ENCODE data around the gene RBM26. TPM values are rescaled to one million over a fixed set of nuclear protein-coding genes. Genes with fewer than 3 reads are reported as not detected.
A peak's percentile ranks its signal among the peaks of the same experiment; 100 is the strongest.

RBM26 gene
- total RNA-seq, 2 experiments from 2014 or later = 50.6 to 52.0 TPM

GRCh38 chr13:79384022-79384610 lies 21.9 kb downstream of the RBM26 start:
- DNase-seq (no peak), ATAC-seq (no peak)
- Mint-ChIP-seq H3K4me3 (no peak overlapping the region), H3K9me3 (ENCODE audit: insufficient read depth) (no peaks in the 10 kb centered on the region), H3K27ac (no peak overlapping the region), H3K27me3 (ENCODE audit: low read depth) (no peaks in the 10 kb centered on the region), H3K4me1 (ENCODE audit: low read depth) (peaks cover 62% of the 10 kb centered on the region), H3K36me3 (ENCODE audit: low read depth) (peaks cover 24% of the 10 kb centered on the region)
- POLR2A ChIA-PET = no interaction called here
- CTCF ChIA-PET = interaction anchor here (4.2 kb wide), 1 partner anchor 8 kb away, joined by 33 read pairs; no protein-coding TSS in a partner anchor

DNA sequence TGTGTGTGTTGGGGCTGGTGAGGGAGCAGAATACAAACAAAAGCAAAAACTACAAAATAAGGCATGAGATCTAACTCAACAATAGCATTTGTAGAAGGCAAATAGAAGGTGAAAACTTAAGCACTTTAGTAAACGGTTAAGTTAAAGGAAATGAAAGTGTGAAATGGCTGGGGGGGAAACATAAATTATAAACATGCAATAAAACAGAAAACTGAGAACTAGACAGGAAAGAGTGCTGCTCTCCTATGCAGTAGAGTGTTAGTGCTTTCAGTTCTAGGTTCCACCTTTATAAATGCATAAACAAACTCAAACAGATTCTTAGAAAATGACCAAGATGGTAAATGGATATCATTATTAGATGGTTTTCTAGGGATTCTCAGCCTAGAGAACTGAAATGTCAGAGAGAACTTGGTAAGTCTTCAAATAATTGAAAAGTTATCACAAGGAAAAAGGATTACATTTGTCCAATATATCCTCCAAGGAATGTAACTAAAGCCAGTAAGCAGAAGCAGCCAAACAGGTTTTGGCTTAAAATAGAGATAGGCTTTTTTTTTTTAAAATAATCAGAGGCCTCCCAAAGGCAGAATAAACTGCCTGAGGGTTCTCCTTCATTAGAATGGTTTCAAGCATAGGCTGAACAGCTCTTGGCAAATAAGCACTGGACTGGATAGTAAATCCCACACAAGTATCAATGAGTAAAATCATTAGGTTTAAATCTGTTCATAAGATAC lies 23.3 kb downstream of the RBM26 start:
- DNase-seq (no peak), ATAC-seq (peak; percentile 38)
- CTCF ChIA-PET = interaction anchor here (1.8 to 4.2 kb wide), 2 partner anchors 9 to 41 kb away, joined by 8 to 33 read pairs; no protein-coding TSS in a partner anchor
- peaks cover 26% of the 10 kb centered on the region for H3K36me3 Mint-ChIP-seq (ENCODE audit: low read depth)
- POLR2A ChIA-PET = no interaction called here
- H3K27ac Mint-ChIP-seq = peak overlapping the region; percentile 64
- peaks cover 53% of the 10 kb centered on the region for H3K4me1 Mint-ChIP-seq (ENCODE audit: low read depth)
- H3K27me3 Mint-ChIP-seq (ENCODE audit: low read depth) = no peaks in the 10 kb centered on the region
- peak overlapping the region; percentile 50 for H3K4me3 Mint-ChIP-seq
- H3K9me3 Mint-ChIP-seq (ENCODE audit: insufficient read depth) = no peaks in the 10 kb centered on the region

GRCh38 chr13:79380997-79381396 lies 25.1 kb downstream of the RBM26 start:
- H3K27ac Mint-ChIP-seq = no peak overlapping the region
- POLR2A ChIA-PET = no interaction called here
- no peak for ATAC-seq
- DNase-seq = no peak
- no peaks in the 10 kb centered on the region for H3K9me3 Mint-ChIP-seq (ENCODE audit: insufficient read depth)
- CTCF ChIA-PET = interaction anchor here (1.0 to 4.2 kb wide), 3 partner anchors 11 to 159 kb away, joined by 3 to 33 read pairs (median 8); no protein-coding TSS in a partner anchor
- peaks cover 40% of the 10 kb centered on the region for H3K4me1 Mint-ChIP-seq (ENCODE audit: low read depth)
- no peaks in the 10 kb centered on the region for H3K27me3 Mint-ChIP-seq (ENCODE audit: low read depth)
- H3K4me3 Mint-ChIP-seq = no peak overlapping the region
- H3K36me3 Mint-ChIP-seq (ENCODE audit: low read depth) = peaks cover 39% of the 10 kb centered on the region

DNA sequence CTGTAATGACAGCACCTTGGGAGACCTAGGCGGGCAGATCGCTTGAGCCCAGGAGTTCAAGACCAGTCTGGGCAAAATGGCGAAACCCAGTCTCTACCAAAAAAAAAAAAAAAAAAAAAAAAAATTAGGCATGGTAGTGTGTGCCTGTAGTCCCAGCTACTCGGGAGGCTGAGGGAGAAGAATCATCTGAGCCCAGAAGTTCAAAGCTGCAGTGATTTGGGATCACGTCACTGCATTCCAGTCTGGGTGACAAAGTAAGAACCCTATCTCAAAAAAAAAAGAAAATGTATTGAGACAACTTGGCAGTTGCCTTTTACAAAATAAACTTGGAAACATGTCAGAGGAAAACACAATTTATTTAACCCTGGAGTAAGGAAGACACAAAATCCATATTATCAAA lies 26.8 kb downstream of the RBM26 start:
- Mint-ChIP-seq H3K27ac (no peak overlapping the region), H3K4me1 (ENCODE audit: low read depth) (peaks cover 31% of the 10 kb centered on the region), H3K4me3 (no peak overlapping the region), H3K9me3 (ENCODE audit: insufficient read depth) (no peaks in the 10 kb centered on the region), H3K27me3 (ENCODE audit: low read depth) (no peaks in the 10 kb centered on the region), H3K36me3 (ENCODE audit: low read depth) (peaks cover 44% of the 10 kb centered on the region)
- no peak for ATAC-seq
- ChIA-PET POLR2A (no interaction called here), CTCF (interaction anchor here (0.7 to 1.8 kb wide), 4 partner anchors 12 to 888 kb away, joined by 3 to 7 read pairs (median 5); no protein-coding TSS in a partner anchor)
- no peak for DNase-seq

DNA sequence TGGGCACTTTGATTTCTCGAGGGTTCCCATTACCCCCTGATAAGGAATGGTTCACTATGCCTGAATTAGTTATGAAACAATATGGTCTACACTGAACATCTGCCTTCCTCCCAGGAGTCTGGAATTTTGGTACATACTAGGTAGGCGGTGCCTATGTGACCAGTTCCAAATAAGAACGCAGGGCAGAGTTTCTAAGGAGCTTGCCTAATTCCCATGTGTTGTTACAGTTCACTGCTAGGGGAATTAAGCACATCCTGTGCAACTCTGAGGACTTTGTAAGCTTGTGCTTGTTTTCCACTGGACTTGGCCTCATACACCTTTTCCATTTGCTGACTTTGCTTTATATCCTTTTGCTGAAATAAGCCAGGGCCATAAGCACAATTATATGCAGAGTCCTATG lies 29.2 kb downstream of the RBM26 start:
- Mint-ChIP-seq H3K4me1 (ENCODE audit: low read depth) (peaks cover 13% of the 10 kb centered on the region), H3K27me3 (ENCODE audit: low read depth) (no peaks in the 10 kb centered on the region), H3K4me3 (no peak overlapping the region), H3K27ac (no peak overlapping the region), H3K9me3 (ENCODE audit: insufficient read depth) (no peaks in the 10 kb centered on the region), H3K36me3 (ENCODE audit: low read depth) (peaks cover 41% of the 10 kb centered on the region)
- ChIA-PET POLR2A (no interaction called here), CTCF (no interaction called here)
- ATAC-seq (no peak), DNase-seq (no peak)

GRCh38 chr13:79374578-79374977 lies 31.5 kb downstream of the RBM26 start:
- Mint-ChIP-seq H3K36me3 (ENCODE audit: low read depth) (peaks cover 52% of the 10 kb centered on the region), H3K4me1 (ENCODE audit: low read depth) (no peaks in the 10 kb centered on the region), H3K9me3 (ENCODE audit: insufficient read depth) (no peaks in the 10 kb centered on the region), H3K27ac (no peak overlapping the region), H3K4me3 (no peak overlapping the region), H3K27me3 (ENCODE audit: low read depth) (no peaks in the 10 kb centered on the region)
- CTCF ChIA-PET = interaction anchor here (1.1 kb wide), 1 partner anchor 17 kb away, joined by 4 read pairs; no protein-coding TSS in a partner anchor
- DNase-seq (no peak), ATAC-seq (no peak)
- POLR2A ChIA-PET = no interaction called here

DNA sequence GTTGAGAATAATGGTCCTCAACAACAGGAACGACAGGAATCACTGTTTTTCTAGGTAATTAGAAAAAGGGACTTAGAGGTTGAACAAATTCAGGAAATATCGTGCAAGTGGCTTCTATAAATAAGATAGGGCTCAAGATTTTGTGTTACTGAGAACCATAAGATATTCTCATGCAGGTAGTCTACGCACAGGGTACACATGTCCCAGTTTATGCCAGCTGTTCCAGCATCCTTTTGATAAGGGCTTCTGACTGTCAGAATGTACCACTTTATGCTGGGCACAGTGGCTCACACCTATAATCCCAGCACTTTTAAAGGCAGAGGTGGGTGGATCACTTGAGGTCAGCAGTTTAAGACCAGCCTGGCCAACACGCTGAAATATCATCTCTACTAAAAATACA lies 32.1 kb downstream of the RBM26 start:
- H3K4me1 Mint-ChIP-seq (ENCODE audit: low read depth) = no peaks in the 10 kb centered on the region
- ChIA-PET POLR2A (no interaction called here), CTCF (interaction anchor here (0.6 to 1.1 kb wide), 2 partner anchors 18 to 1803 kb away, joined by 3 to 4 read pairs; no protein-coding TSS in a partner anchor)
- no peak overlapping the region for H3K4me3 Mint-ChIP-seq
- H3K27me3 Mint-ChIP-seq (ENCODE audit: low read depth) = no peaks in the 10 kb centered on the region
- DNase-seq (no peak), ATAC-seq (peak; percentile 44)
- no peak overlapping the region for H3K27ac Mint-ChIP-seq
- peaks cover 51% of the 10 kb centered on the region for H3K36me3 Mint-ChIP-seq (ENCODE audit: low read depth)
- no peaks in the 10 kb centered on the region for H3K9me3 Mint-ChIP-seq (ENCODE audit: insufficient read depth)

DNA sequence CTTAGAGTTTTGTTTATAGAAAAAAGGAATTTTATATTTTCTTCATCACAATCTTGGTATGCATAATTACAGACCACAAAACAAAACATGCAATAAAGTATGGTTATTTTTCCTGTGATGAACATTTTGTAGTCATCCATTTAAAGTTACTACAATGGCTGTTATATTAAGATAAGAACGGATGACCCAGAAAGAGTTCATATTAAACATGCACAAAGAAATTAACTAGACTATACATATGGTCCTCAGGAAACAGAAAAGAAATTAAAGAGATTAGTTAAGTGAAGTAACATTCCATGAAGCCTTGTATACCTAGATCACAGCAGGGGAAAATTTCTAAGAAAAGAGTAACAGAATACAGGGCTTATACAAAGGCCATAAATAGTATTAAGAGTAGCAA lies 36.8 kb downstream of the RBM26 start:
- Mint-ChIP-seq H3K4me3 (no peak overlapping the region), H3K27ac (no peak overlapping the region), H3K9me3 (ENCODE audit: insufficient read depth) (no peaks in the 10 kb centered on the region), H3K27me3 (ENCODE audit: low read depth) (no peaks in the 10 kb centered on the region), H3K4me1 (ENCODE audit: low read depth) (no peaks in the 10 kb centered on the region), H3K36me3 (ENCODE audit: low read depth) (peaks cover 60% of the 10 kb centered on the region)
- CTCF ChIA-PET = no interaction called here
- ATAC-seq (no peak), DNase-seq (no peak)
- POLR2A ChIA-PET = no interaction called here

GRCh38 chr13:79365981-79366380 lies 40.1 kb downstream of the RBM26 start:
- Mint-ChIP-seq H3K27me3 (ENCODE audit: low read depth) (no peaks in the 10 kb centered on the region), H3K9me3 (ENCODE audit: insufficient read depth) (no peaks in the 10 kb centered on the region), H3K4me1 (ENCODE audit: low read depth) (peaks cover 4% of the 10 kb centered on the region), H3K36me3 (ENCODE audit: low read depth) (peaks cover 73% of the 10 kb centered on the region), H3K4me3 (no peak overlapping the region), H3K27ac (peak overlapping the region; percentile 4)
- POLR2A ChIA-PET = no interaction called here
- CTCF ChIA-PET = no interaction called here
- ATAC-seq (no peak), DNase-seq (no peak)

DNA sequence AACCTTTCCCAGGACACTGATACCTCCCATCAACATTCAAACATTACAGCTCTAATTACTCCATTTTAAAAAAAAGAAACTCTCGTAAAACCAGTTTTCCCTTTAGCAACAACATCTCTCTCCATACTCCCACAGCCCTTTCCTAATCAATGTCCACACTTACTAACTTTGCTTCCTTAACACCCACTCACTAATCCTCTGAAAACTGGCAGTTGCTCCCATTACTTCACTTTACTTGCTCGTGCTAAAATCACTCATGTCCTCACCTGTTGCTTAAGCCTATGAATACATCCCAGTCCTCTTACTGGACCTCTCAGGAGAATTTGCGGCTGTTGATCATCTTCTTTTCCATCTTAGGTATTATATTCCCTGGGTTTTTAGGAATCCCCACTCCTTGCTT lies 44.8 kb downstream of the RBM26 start:
- no peaks in the 10 kb centered on the region for H3K27me3 Mint-ChIP-seq (ENCODE audit: low read depth)
- no peak overlapping the region for H3K4me3 Mint-ChIP-seq
- H3K27ac Mint-ChIP-seq = no peak overlapping the region
- peaks cover 4% of the 10 kb centered on the region for H3K4me1 Mint-ChIP-seq (ENCODE audit: low read depth)
- ATAC-seq = no peak
- ChIA-PET POLR2A (no interaction called here), CTCF (no interaction called here)
- H3K36me3 Mint-ChIP-seq (ENCODE audit: low read depth) = peaks cover 62% of the 10 kb centered on the region
- no peak for DNase-seq
- no peaks in the 10 kb centered on the region for H3K9me3 Mint-ChIP-seq (ENCODE audit: insufficient read depth)

DNA sequence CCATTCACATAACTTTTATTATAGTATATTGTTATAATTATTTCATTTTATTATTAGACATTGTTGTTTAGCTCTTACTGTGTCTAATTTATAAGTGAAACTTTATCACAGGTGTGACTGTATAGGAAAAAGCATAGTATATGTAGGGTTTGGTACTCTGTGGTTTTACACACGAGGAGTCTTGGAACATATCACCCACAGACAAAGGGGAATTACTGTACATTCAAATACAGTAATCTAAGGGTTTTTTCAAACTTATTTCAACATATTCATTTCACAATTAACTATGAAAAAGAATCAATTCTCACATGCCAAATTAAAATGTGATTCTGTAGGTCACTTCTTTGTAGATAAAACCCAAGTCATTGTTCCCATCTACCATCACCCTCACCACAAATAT lies 46.0 kb downstream of the RBM26 start:
- H3K27me3 Mint-ChIP-seq (ENCODE audit: low read depth) = no peaks in the 10 kb centered on the region
- DNase-seq = no peak
- ChIA-PET POLR2A (no interaction called here), CTCF (no interaction called here)
- no peak overlapping the region for H3K4me3 Mint-ChIP-seq
- H3K4me1 Mint-ChIP-seq (ENCODE audit: low read depth) = peaks cover 4% of the 10 kb centered on the region
- no peaks in the 10 kb centered on the region for H3K9me3 Mint-ChIP-seq (ENCODE audit: insufficient read depth)
- ATAC-seq = no peak
- H3K27ac Mint-ChIP-seq = no peak overlapping the region
- H3K36me3 Mint-ChIP-seq (ENCODE audit: low read depth) = peaks cover 60% of the 10 kb centered on the region

DNA sequence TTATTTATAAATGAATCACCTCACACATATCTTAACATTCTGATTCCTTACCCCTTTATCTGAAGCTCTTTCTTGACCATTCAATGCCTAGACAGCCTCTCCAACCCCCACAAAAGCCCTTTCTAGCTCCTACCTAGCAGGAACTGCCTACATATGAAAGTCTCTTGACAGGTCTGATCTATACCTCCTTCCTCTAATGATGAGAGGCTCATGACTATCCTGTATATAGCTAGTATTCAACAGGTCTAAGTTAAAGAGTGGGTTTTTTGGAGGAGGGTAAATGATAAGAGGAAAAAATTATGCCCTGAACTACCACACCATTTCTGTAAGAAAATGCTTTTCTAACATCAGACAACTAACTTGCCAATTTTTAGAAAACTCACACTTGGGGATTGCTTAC lies 47.0 kb downstream of the RBM26 start:
- peaks cover 60% of the 10 kb centered on the region for H3K36me3 Mint-ChIP-seq (ENCODE audit: low read depth)
- DNase-seq (no peak), ATAC-seq (no peak)
- H3K27me3 Mint-ChIP-seq (ENCODE audit: low read depth) = no peaks in the 10 kb centered on the region
- peaks cover 4% of the 10 kb centered on the region for H3K4me1 Mint-ChIP-seq (ENCODE audit: low read depth)
- no peaks in the 10 kb centered on the region for H3K9me3 Mint-ChIP-seq (ENCODE audit: insufficient read depth)
- CTCF ChIA-PET = no interaction called here
- POLR2A ChIA-PET = no interaction called here
- no peak overlapping the region for H3K4me3 Mint-ChIP-seq
- H3K27ac Mint-ChIP-seq = no peak overlapping the region
